Gastrocnemius medialis (tissue), 4 donors: ENCODE data around the gene PID1. TPM values are rescaled to one million over a fixed set of nuclear protein-coding genes. Genes with fewer than 3 reads are reported as not detected.

ENCODE experiments used
- ATAC-seq, 2 donors: fragments of 150-250 bp; one replicate each; pipeline ENCODE4 v1.9.1; 2016
- DNase-seq, 2 donors: peaks; one replicate each; pipeline ENCODE4 v3.0.0-alpha.2; 2019
- H3K27ac ChIP-seq, 4 donors: fragments of 200-600 bp; sonication (generic); 1 replicate in 1 of 4; 2 replicates in 3 of 4; pipeline ENCODE4 v1.5.1; 2016 to 2018; ENCODE audit warnings: mild to moderate bottlenecking in 2 of 4, moderate library complexity in 1 of 4
- H3K27me3 ChIP-seq, 3 donors: fragments of 200-600 bp; sonication (generic) in 2 of 3; 1 replicate in 1 of 3; 2 replicates in 2 of 3; pipeline versions ENCODE4 v1.5.1 to v1.6.0; 2016 to 2019; ENCODE audit warnings: mild to moderate bottlenecking in 1 of 3, moderate library complexity in 1 of 3
- H3K36me3 ChIP-seq, 2 donors: fragments of 200-600 bp; sonication (generic) in 1 of 2; one replicate each; pipeline ENCODE4 v1.5.1; 2017 to 2018
- H3K4me1 ChIP-seq, 2 donors: fragments of 200-600 bp; sonication (generic) in 1 of 2; one replicate each; pipeline ENCODE4 v1.5.1; 2016 to 2017; ENCODE audit warnings: mild to moderate bottlenecking in 2 of 2
- H3K4me3 ChIP-seq, 4 donors: fragments of 200-600 bp; sonication (generic) in 3 of 4; 1 replicate in 1 of 4; 2 replicates in 3 of 4; pipeline ENCODE4 v1.5.1; 2016 to 2019; ENCODE audit warnings: mild to moderate bottlenecking in 2 of 4
- H3K9me3 ChIP-seq, 3 donors: fragments of 200-600 bp; sonication (generic) in 2 of 3; 1 replicate in 1 of 3; 2 replicates in 2 of 3; pipeline ENCODE4 v1.5.1; 2016 to 2019
- POLR2A ChIP-seq, 2 donors: fragments of 450-650 bp; IDR thresholded peaks; one replicate each; pipeline ENCODE4 v1.6.1; 2017; ENCODE audit warnings: antibody characterized with exemption in 2 of 2, mild to moderate bottlenecking in 2 of 2, moderate library complexity in 2 of 2
- in situ Hi-C, 4 donors: fragments of 200-750 bp; cut with MboI; loops; one replicate each; pipeline versions ENCODE4 v1.15.0 to v1.8.0; 2017; ENCODE audit warnings: low sequenced_read_pairs in 4 of 4
- intact Hi-C: fragments of 100-400 bp; cut with DNase I; formaldehyde crosslinking; loops from one replicate; pipeline ENCODE4 v1.15.1; 2023; ENCODE audit warnings: low total_unique reads
- total RNA-seq, 4 donors: library from RNA; depleted of rRNA; stranded (reverse); fragments of >200 nt; gene quantifications; one replicate each; pipeline versions ENCODE4 v1.1.0 to v1.2.3, GENCODE V29; 2016
- TF ChIP-seq, protein P1 (sequence below), 5 experiments: fragments of 450-650 bp in 3 of 5; fragments of 200-600 bp in 2 of 5; sonication (generic) in 2 of 5; IDR thresholded peaks in 4 of 5; conservative IDR thresholded peaks in 1 of 5; 1 replicate in 4 of 5; 2 replicates in 1 of 5; pipeline ENCODE4 v1.5.1; 2016 to 2019; ENCODE audit warnings: antibody characterized with exemption in 5 of 5, mild to moderate bottlenecking in 3 of 5, moderate library complexity in 3 of 5

Gene PID1
- total RNA-seq, 4 donors from 2014 or later = 11.3 to 24.3 (median 19.5) TPM

DNA sequence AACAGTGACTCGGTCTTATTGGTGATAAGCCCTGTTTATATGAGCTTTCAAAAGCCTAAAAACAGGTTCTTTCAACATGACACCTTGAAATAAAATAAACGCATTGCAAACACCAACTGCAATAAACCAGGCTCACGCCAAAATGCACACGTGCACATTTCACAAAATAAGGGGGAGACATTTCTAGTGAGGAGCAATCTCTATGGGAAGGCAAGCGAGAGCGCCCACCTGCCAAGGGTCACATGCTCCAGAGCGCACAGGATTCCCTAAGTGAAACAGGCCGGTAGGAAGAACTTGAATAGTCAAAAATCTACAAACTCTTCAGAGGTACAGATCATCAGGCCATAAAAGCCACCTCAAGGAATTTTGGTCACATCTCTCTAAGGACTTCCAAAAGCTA lies 1.9 kb downstream of the PID1 start:
- H3K9me3 ChIP-seq = no peaks in the 10 kb centered on the region
- ATAC-seq (no peak), DNase-seq (no peak)
- H3K27me3 ChIP-seq = no peaks in the 10 kb centered on the region
- TF ChIP-seq POLR2A (IDR thresholded peaks at IDR 0.05) = no peak
- TF ChIP-seq, protein P1, sequence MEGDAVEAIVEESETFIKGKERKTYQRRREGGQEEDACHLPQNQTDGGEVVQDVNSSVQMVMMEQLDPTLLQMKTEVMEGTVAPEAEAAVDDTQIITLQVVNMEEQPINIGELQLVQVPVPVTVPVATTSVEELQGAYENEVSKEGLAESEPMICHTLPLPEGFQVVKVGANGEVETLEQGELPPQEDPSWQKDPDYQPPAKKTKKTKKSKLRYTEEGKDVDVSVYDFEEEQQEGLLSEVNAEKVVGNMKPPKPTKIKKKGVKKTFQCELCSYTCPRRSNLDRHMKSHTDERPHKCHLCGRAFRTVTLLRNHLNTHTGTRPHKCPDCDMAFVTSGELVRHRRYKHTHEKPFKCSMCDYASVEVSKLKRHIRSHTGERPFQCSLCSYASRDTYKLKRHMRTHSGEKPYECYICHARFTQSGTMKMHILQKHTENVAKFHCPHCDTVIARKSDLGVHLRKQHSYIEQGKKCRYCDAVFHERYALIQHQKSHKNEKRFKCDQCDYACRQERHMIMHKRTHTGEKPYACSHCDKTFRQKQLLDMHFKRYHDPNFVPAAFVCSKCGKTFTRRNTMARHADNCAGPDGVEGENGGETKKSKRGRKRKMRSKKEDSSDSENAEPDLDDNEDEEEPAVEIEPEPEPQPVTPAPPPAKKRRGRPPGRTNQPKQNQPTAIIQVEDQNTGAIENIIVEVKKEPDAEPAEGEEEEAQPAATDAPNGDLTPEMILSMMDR (IDR thresholded peaks at IDR 0.05 in 4 of 5, conservative IDR thresholded peaks at IDR 0.05 in 1 of 5) = no peak
- in situ Hi-C loops (no loop called here), intact Hi-C loops (no loop called here)
- H3K4me3 ChIP-seq = peak overlapping the region; percentile 37 to 66 (median 62)
- peak overlapping the region; percentile 70 to 83 (median 76) for H3K27ac ChIP-seq
- peaks cover 0 to 3% of the 10 kb centered on the region in 2 donors for H3K4me1 ChIP-seq
- H3K36me3 ChIP-seq = no peaks in the 10 kb centered on the region

- DNase-seq = no peak
- Histone ChIP-seq H3K4me3 (peak overlapping the region in 2 of 4 donors; percentile 60 to 66), H3K27ac (peak overlapping the region in 3 of 4 donors; percentile 32 to 70 (median 35)), H3K36me3 (no peaks in the 10 kb centered on the region), H3K27me3 (no peaks in the 10 kb centered on the region), H3K4me1 (peaks cover 0 to 3% of the 10 kb centered on the region in 2 donors), H3K9me3 (no peaks in the 10 kb centered on the region)
- no peak for ATAC-seq
- in situ Hi-C loops (no loop called here), intact Hi-C loops (no loop called here)
- TF ChIP-seq, protein P1 (IDR thresholded peaks at IDR 0.05 in 4 of 5, conservative IDR thresholded peaks at IDR 0.05 in 1 of 5) = no peak
- TF ChIP-seq POLR2A (IDR thresholded peaks at IDR 0.05) = no peak
These were observed 2.5 kb downstream of the PID1 start for GRCh38 chr2:229268626-229269025.

- intact Hi-C loops = no loop called here
- in situ Hi-C loops = no loop called here
- Histone ChIP-seq H3K36me3 (no peaks in the 10 kb centered on the region), H3K9me3 (no peaks in the 10 kb centered on the region), H3K4me3 (peak overlapping the region in 2 of 4 donors; percentile 27 to 29), H3K4me1 (peaks cover 0 to 9% of the 10 kb centered on the region in 2 donors), H3K27ac (peak overlapping the region; percentile 19 to 34 (median 24)), H3K27me3 (no peaks in the 10 kb centered on the region)
- ATAC-seq (no peak), DNase-seq (no peak)
- no peak for TF ChIP-seq POLR2A (IDR thresholded peaks at IDR 0.05)
- TF ChIP-seq, protein P1 (IDR thresholded peaks at IDR 0.05 in 4 of 5, conservative IDR thresholded peaks at IDR 0.05 in 1 of 5) = no peak
These were observed 4.0 kb downstream of the PID1 start for GRCh38 chr2:229267080-229267479.

DNA sequence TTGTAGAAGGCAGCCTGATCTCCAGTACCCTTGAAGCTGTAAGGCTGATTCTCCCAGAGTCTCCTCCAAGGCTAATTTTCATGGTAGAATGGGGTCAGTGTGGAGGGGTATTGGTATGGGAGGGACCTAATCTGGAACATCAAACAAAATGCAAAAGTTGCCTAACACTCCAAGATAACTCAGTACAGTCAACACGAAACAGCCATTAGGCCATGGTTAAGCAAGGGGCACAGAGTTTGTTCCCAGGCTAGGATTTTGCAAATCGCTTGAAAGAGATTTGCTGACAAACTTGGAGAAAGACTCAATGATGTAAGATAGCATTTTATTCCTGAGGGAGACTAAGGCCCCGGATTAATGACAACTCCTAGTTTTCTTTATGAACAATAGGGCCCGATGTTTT lies 5.4 kb downstream of the PID1 start:
- no peaks in the 10 kb centered on the region for H3K36me3 ChIP-seq
- H3K27ac ChIP-seq = peak overlapping the region in 1 of 4 donors; percentile 26
- H3K4me1 ChIP-seq = peaks cover 0 to 10% of the 10 kb centered on the region in 2 donors
- intact Hi-C loops (no loop called here), in situ Hi-C loops (no loop called here)
- TF ChIP-seq, protein P1 (IDR thresholded peaks at IDR 0.05 in 4 of 5, conservative IDR thresholded peaks at IDR 0.05 in 1 of 5) = no peak
- no peak for TF ChIP-seq POLR2A (IDR thresholded peaks at IDR 0.05)
- H3K9me3 ChIP-seq = no peaks in the 10 kb centered on the region
- H3K4me3 ChIP-seq = no peak overlapping the region
- no peaks in the 10 kb centered on the region for H3K27me3 ChIP-seq
- DNase-seq (no peak), ATAC-seq (peak; percentile 40 to 55)

- ATAC-seq = no peak
- no peak overlapping the region for H3K4me3 ChIP-seq
- H3K4me1 ChIP-seq = peaks cover 0 to 10% of the 10 kb centered on the region in 2 donors
- no peaks in the 10 kb centered on the region for H3K36me3 ChIP-seq
- intact Hi-C loops (no loop called here), in situ Hi-C loops (no loop called here)
- no peaks in the 10 kb centered on the region for H3K9me3 ChIP-seq
- DNase-seq = no peak
- H3K27me3 ChIP-seq = no peaks in the 10 kb centered on the region
- H3K27ac ChIP-seq = no peak overlapping the region
- TF ChIP-seq, protein P1 (IDR thresholded peaks at IDR 0.05 in 4 of 5, conservative IDR thresholded peaks at IDR 0.05 in 1 of 5) = no peak
- TF ChIP-seq POLR2A (IDR thresholded peaks at IDR 0.05) = no peak
These were observed 9.5 kb downstream of the PID1 start for GRCh38 chr2:229261599-229261998.
